Measurements from ENCODE around the gene ADAMTSL2.

Gene ADAMTSL2

DNA sequence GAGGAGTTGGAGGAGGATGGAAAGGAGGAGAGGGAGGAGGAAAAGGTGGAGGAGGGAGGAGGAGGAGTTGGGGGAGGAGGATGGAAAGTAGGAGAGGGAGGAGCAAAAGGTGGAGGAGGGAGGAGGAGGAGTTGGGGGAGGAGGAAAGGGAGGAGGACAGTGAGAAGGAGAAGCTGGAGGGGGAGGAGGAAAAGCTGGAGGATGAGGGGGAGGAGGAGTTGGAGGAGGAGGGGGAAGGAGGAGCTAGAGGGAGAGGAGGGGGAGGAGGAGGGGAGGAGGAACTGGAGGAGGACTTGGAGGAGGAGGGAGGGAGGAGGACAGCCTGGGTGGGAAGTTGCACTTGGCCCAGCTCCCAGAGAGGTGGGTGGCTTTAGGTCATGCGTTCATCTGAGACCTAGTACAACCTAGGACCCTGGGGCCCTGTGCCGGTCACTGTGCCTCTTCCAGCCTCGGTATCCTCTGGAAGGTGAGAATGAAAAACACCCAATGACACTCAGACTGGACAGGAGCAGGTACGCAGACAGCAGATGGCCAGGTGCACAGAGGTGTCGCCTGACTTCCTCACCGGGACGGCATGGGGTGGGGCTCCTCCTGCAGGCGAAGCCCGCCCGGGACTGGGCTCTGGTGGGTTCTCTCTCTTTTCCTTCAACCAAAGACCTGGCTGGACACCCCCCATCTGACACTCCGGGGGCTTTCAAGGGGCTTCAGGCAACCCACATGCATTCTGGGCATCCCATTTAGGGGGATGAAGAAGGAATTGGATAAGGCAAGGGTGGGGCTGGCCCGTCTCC lies 43.4 kb upstream of the ADAMTSL2 start:
- Histone ChIP-seq H2AFZ (ENCODE audit: low read depth, low read length) (no peak overlapping the region), H3K36me3 (replicated peaks; ENCODE audit: low read depth, low read length) (no peaks in the 10 kb centered on the region), H4K20me1 (ENCODE audit: insufficient read depth, low read length) (no peaks in the 10 kb centered on the region), H3K27me3 (ENCODE audit: low read depth, low read length) (peaks cover 13% of the 10 kb centered on the region), H3K9ac (ENCODE audit: low read length) (no peak overlapping the region), H3K4me3 (ENCODE audit: low read length) (no peak overlapping the region), H3K9me3 (ENCODE audit: insufficient read depth, low read length) (no peaks in the 10 kb centered on the region), H3K27ac (ENCODE audit: low read length) (no peak overlapping the region), H3K4me1 (ENCODE audit: low read length) (peaks cover 2% of the 10 kb centered on the region), H3K79me2 (ENCODE audit: low read length) (no peaks in the 10 kb centered on the region), H3K4me2 (ENCODE audit: low read length) (no peak overlapping the region)
- TF ChIP-seq, protein P1, sequence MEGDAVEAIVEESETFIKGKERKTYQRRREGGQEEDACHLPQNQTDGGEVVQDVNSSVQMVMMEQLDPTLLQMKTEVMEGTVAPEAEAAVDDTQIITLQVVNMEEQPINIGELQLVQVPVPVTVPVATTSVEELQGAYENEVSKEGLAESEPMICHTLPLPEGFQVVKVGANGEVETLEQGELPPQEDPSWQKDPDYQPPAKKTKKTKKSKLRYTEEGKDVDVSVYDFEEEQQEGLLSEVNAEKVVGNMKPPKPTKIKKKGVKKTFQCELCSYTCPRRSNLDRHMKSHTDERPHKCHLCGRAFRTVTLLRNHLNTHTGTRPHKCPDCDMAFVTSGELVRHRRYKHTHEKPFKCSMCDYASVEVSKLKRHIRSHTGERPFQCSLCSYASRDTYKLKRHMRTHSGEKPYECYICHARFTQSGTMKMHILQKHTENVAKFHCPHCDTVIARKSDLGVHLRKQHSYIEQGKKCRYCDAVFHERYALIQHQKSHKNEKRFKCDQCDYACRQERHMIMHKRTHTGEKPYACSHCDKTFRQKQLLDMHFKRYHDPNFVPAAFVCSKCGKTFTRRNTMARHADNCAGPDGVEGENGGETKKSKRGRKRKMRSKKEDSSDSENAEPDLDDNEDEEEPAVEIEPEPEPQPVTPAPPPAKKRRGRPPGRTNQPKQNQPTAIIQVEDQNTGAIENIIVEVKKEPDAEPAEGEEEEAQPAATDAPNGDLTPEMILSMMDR (IDR thresholded peaks at IDR 0.05; ENCODE audit: low read depth, low read length): no peak
- no peak for TF ChIP-seq EZH2phosphoT487 (IDR thresholded peaks at IDR 0.05; ENCODE audit: low read depth)

DNA sequence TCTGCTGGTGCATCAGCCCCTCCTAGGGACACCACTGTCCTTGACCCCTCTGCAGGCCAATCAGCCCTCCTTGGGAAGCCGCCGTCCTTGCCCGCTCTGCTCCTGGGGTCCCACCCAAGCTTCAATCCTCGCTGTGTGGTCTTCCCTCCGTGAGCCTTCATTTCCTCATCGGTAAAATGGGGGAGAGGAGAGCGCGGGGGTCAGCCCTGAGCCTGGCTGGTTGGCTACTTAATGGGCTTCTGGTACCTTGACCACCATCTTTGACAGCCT lies 42.9 kb upstream of the ADAMTSL2 start:
- H2AFZ ChIP-seq (ENCODE audit: low read depth, low read length): no peak overlapping the region
- no peaks in the 10 kb centered on the region for H3K79me2 ChIP-seq (ENCODE audit: low read length)
- H3K27ac ChIP-seq (ENCODE audit: low read length): no peak overlapping the region
- H3K9ac ChIP-seq (ENCODE audit: low read length): no peak overlapping the region
- no peak overlapping the region for H3K4me2 ChIP-seq (ENCODE audit: low read length)
- no peak overlapping the region for H3K4me3 ChIP-seq (ENCODE audit: low read length)
- H3K9me3 ChIP-seq (ENCODE audit: insufficient read depth, low read length): no peaks in the 10 kb centered on the region
- H4K20me1 ChIP-seq (ENCODE audit: insufficient read depth, low read length): no peaks in the 10 kb centered on the region
- H3K4me1 ChIP-seq (ENCODE audit: low read length): no peaks in the 10 kb centered on the region
- H3K36me3 ChIP-seq (replicated peaks; ENCODE audit: low read depth, low read length): no peaks in the 10 kb centered on the region
- TF ChIP-seq, protein P1 (IDR thresholded peaks at IDR 0.05; ENCODE audit: low read depth, low read length): no peak
- no peak for TF ChIP-seq EZH2phosphoT487 (IDR thresholded peaks at IDR 0.05; ENCODE audit: low read depth)
- H3K27me3 ChIP-seq (ENCODE audit: low read depth, low read length): peaks cover 13% of the 10 kb centered on the region

DNA sequence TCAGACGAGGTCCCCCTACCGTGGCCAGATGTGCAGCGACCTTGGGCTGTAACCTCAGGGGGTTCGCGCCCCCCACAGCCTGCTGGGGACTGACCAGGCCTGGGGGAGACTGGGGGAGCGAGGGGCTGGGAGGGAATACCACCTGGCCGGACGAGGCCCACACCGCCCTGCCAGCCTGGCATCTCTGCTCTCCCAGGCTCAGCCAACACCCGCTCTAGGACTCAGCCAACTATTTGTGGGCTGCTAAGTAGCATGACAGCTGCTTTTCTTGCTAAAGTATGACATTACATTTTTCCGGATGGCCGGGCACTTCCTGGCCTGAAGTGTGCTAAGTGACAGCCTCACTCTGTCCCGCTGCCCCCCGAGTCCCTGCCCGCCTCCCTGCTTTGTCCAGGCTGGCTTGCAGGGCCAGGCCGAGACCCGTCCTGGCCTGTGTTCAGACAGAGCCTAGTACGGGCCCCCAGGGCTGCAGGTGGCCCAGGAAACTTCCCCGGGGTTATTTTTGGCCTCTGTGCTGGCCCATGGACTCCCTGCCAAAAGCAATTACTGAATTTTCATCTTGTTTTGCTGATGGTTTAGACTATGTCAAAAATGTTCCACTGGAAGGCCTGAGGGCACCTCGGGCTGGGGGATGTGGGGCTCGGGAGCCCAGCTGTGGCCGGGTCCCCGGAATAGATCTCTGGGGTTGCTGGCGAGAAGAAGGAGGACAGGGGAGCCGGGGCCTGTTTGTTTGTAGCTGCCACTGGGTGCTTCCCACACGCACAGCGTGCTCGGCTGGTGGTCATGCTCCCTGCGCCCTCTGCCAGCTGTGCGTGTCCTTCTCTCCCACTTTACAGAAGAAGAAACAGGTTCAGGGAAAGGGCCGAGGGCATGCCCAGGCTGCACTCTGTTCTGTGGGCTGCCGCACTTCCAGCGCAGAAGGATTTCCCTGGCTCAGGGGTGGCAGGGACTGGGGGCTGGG lies 42.2 kb upstream of the ADAMTSL2 start:
- H3K27me3 ChIP-seq (ENCODE audit: low read depth, low read length): peaks cover 13% of the 10 kb centered on the region
- H3K4me1 ChIP-seq (ENCODE audit: low read length): no peaks in the 10 kb centered on the region
- H3K27ac ChIP-seq (ENCODE audit: low read length): no peak overlapping the region
- H3K9ac ChIP-seq (ENCODE audit: low read length): no peak overlapping the region
- TF ChIP-seq, protein P1 (IDR thresholded peaks at IDR 0.05; ENCODE audit: low read depth, low read length): no peak
- TF ChIP-seq EZH2phosphoT487 (IDR thresholded peaks at IDR 0.05; ENCODE audit: low read depth): no peak
- H3K79me2 ChIP-seq (ENCODE audit: low read length): no peaks in the 10 kb centered on the region
- no peaks in the 10 kb centered on the region for H3K36me3 ChIP-seq (replicated peaks; ENCODE audit: low read depth, low read length)
- no peaks in the 10 kb centered on the region for H4K20me1 ChIP-seq (ENCODE audit: insufficient read depth, low read length)
- H3K4me3 ChIP-seq (ENCODE audit: low read length): no peak overlapping the region
- H3K4me2 ChIP-seq (ENCODE audit: low read length): no peak overlapping the region
- no peak overlapping the region for H2AFZ ChIP-seq (ENCODE audit: low read depth, low read length)
- H3K9me3 ChIP-seq (ENCODE audit: insufficient read depth, low read length): no peaks in the 10 kb centered on the region

DNA sequence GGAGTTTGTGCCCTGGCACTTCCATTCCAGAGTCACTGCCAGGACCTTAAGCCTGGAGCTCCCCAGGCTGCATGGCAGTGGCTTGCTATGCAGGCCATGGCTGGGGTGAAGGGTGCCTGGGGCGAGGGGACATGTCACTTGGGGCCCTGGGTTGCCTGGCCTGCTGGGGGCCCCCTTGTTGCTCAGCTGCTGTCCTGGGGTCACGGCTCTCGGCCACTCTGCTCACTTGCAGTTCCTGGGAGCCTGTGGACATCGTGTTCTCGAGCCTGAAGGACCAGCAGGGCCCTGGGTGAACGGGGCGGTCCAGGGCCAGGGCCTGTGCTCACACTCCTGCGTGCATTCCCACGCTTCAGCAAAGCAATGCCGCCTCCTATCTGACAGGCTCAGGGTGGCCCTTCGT lies 41.1 kb upstream of the ADAMTSL2 start:
- Histone ChIP-seq H3K4me3 (ENCODE audit: low read length) (no peak overlapping the region), H2AFZ (ENCODE audit: low read depth, low read length) (no peak overlapping the region), H4K20me1 (ENCODE audit: insufficient read depth, low read length) (no peaks in the 10 kb centered on the region), H3K27ac (ENCODE audit: low read length) (no peak overlapping the region), H3K4me1 (ENCODE audit: low read length) (no peaks in the 10 kb centered on the region), H3K9me3 (ENCODE audit: insufficient read depth, low read length) (no peaks in the 10 kb centered on the region), H3K9ac (ENCODE audit: low read length) (no peak overlapping the region), H3K36me3 (replicated peaks; ENCODE audit: low read depth, low read length) (no peaks in the 10 kb centered on the region), H3K79me2 (ENCODE audit: low read length) (no peaks in the 10 kb centered on the region), H3K27me3 (ENCODE audit: low read depth, low read length) (peaks cover 13% of the 10 kb centered on the region), H3K4me2 (ENCODE audit: low read length) (no peak overlapping the region)
- TF ChIP-seq, protein P1 (IDR thresholded peaks at IDR 0.05; ENCODE audit: low read depth, low read length): no peak
- TF ChIP-seq EZH2phosphoT487 (IDR thresholded peaks at IDR 0.05; ENCODE audit: low read depth): no peak
